ENCODE measurements around the gene HDAC8. TPM values are rescaled to one million over a fixed set of nuclear protein-coding genes. Genes with fewer than 3 reads are reported as not detected.

Gene HDAC8
- total RNA-seq, 1 experiment from 2014 or later: 21.4 TPM

DNA sequence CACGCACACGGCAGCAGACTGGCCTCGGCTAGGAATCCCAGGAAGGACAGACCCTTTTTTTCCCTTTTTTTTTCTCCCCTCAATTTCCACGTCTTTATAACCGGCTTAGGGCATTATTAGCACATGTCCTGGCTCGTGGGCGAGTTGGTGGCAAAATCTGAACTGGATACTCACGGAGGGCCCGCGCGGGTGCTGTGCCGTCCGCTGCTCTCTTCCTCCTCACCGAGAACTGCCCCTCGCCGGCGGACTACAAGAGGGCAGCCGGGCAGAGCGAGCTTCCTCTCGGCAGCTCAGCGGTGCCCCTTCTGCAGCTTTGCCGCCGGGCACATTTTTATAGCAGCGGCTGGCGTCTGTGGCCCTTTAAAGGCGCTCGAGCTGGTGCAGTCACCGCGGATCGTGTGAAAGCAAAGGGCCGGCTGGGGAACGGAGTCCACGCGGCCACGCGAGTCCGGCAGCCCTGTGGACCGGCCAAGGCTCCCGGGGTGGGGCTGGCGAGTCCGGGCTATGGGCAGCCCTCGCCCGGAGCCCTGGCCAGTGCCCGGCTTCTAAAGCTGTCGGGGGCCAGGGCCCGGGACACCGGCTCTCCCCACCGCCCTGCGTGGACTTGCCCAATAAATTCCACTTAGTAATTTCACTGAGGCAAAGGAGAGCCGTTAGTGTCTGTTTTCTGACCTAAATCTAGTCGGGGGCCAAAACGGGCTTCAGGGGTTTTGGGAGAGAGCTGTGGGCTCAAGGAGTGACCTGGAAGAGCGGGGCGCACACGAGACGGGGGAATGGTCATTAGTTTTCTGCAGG, 265.6 kb downstream of the HDAC8 start:
- Histone ChIP-seq H4K8ac (replicated peaks; ENCODE audit: insufficient read length, low read depth, low read length) (no peak overlapping the region), H3K23me2 (ENCODE audit: insufficient read length, low read depth, low read length, poor library complexity, severe bottlenecking) (peaks cover 27% of the 10 kb centered on the region), H3K9me3 (ENCODE audit: control insufficient read depth, low read depth, low read length) (no peaks in the 10 kb centered on the region), H3K14ac (ENCODE audit: insufficient read depth, low read length) (no peak overlapping the region), H2BK15ac (ENCODE audit: low read depth, low read length) (no peak overlapping the region; the same call in 1 of the 2 replicates), H2BK12ac (ENCODE audit: insufficient read length, low read depth, low read length) (no peak overlapping the region), H4K91ac (ENCODE audit: insufficient read length, low read depth, low read length) (no peak overlapping the region), H3K4me1 (ENCODE audit: insufficient read depth, low read length) (no peaks in the 10 kb centered on the region; the same call in 1 of the 2 replicates), H3K9ac (ENCODE audit: extremely low read depth, insufficient read length, low read length) (no peak overlapping the region), H3K4ac (ENCODE audit: low read depth, low read length) (no peak overlapping the region), H4K5ac (ENCODE audit: insufficient read length, low read depth, low read length) (no peak overlapping the region), H4K20me1 (ENCODE audit: control insufficient read depth, insufficient read depth, insufficient read length) (no peaks in the 10 kb centered on the region), H3T11ph (ENCODE audit: low read length) (no peak overlapping the region), H3K27ac (ENCODE audit: insufficient read length, low read depth, low read length) (no peak overlapping the region), H2AFZ (ENCODE audit: low read length) (no peak overlapping the region), H2BK120ac (ENCODE audit: low read depth, low read length, poor library complexity, severe bottlenecking) (no peak overlapping the region), H3K4me2 (ENCODE audit: insufficient read depth, insufficient read length, low read length) (peak overlapping the region; percentile 70), H2BK20ac (ENCODE audit: low read depth, low read length, poor library complexity, severe bottlenecking) (no peak overlapping the region), H2AK5ac (ENCODE audit: insufficient read length, low read length) (no peak overlapping the region), H3K79me1 (ENCODE audit: insufficient read depth, low read depth, low read length, poor library complexity, severe bottlenecking) (no peaks in the 10 kb centered on the region), H3K18ac (ENCODE audit: insufficient read length, low read depth, low read length) (no peak overlapping the region), H2BK5ac (ENCODE audit: insufficient read length, low read length) (no peak overlapping the region), H3K56ac (ENCODE audit: insufficient read length, low read depth, low read length) (no peak overlapping the region), H3K27me3 (ENCODE audit: insufficient read depth, low read length) (peaks cover 57% of the 10 kb centered on the region), H3K79me2 (ENCODE audit: insufficient read depth, low read length) (no peaks in the 10 kb centered on the region), H3K23ac (ENCODE audit: insufficient read length, low read depth, low read length) (no peak overlapping the region)
- Mint-ChIP-seq H3K4me3 (peak overlapping the region; percentile 67 to 88), H3K4me1 (peaks cover 14 to 19% of the 10 kb centered on the region in 2 experiments), H3K27ac (no peak overlapping the region), H3K36me3 (ENCODE audit: insufficient read depth in 1 of 3, low read depth in 3 of 3) (peaks cover 0 to 7% (median 7%) of the 10 kb centered on the region in 3 experiments; a peak in 5 of 7 replicates), H3K27me3 (ENCODE audit: low read depth) (peaks cover 79% of the 10 kb centered on the region), H3K9me3 (peaks cover 50 to 67% of the 10 kb centered on the region in 2 experiments)
- WGBS (ENCODE audit: extremely low coverage, insufficient read length, low lambda C conversion rate): no CpG with 5 or more reads among the region's 56 CpGs
- TF ChIP-seq, protein P1, sequence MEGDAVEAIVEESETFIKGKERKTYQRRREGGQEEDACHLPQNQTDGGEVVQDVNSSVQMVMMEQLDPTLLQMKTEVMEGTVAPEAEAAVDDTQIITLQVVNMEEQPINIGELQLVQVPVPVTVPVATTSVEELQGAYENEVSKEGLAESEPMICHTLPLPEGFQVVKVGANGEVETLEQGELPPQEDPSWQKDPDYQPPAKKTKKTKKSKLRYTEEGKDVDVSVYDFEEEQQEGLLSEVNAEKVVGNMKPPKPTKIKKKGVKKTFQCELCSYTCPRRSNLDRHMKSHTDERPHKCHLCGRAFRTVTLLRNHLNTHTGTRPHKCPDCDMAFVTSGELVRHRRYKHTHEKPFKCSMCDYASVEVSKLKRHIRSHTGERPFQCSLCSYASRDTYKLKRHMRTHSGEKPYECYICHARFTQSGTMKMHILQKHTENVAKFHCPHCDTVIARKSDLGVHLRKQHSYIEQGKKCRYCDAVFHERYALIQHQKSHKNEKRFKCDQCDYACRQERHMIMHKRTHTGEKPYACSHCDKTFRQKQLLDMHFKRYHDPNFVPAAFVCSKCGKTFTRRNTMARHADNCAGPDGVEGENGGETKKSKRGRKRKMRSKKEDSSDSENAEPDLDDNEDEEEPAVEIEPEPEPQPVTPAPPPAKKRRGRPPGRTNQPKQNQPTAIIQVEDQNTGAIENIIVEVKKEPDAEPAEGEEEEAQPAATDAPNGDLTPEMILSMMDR (conservative IDR thresholded peaks at IDR 0.05): no peak
- peak; percentile 60 for DNase-seq
